Tibial artery (tissue), 4 donors: Measurements from ENCODE around the gene KIF26B.

Source experiments
- DNase-seq, 2 donors: peaks; one replicate each; pipeline ENCODE4 v3.0.0-alpha.2; 2019
- H3K27ac ChIP-seq, 2 donors: fragments of 200-600 bp; sonication (generic) in 1 of 2; 1 replicate in 1 of 2; 2 replicates in 1 of 2; pipeline ENCODE4 v1.5.1; 2018 to 2019; ENCODE audit warnings: mild to moderate bottlenecking in 1 of 2
- H3K27me3 ChIP-seq, 2 donors: fragments of 200-600 bp; sonication (generic) in 1 of 2; one replicate each; pipeline versions ENCODE4 v1.5.1 to v1.6.0; 2016 to 2019
- H3K36me3 ChIP-seq, 3 donors: fragments of 200-600 bp; sonication (generic) in 2 of 3; one replicate each; pipeline ENCODE4 v1.5.1; 2016 to 2019; ENCODE audit warnings: mild to moderate bottlenecking in 2 of 3
- H3K4me1 ChIP-seq, 4 donors: fragments of 200-600 bp; sonication (generic) in 2 of 4; 1 replicate in 3 of 4; 2 replicates in 1 of 4; pipeline ENCODE4 v1.5.1; 2016 to 2019
- H3K4me3 ChIP-seq, 2 donors: fragments of 200-600 bp; sonication (generic) in 1 of 2; 1 replicate in 1 of 2; 2 replicates in 1 of 2; pipeline ENCODE4 v1.5.1; 2018 to 2019; ENCODE audit warnings: mild to moderate bottlenecking in 2 of 2
- H3K9me3 ChIP-seq, 3 donors: fragments of 200-600 bp; sonication (generic) in 1 of 3; one replicate each; pipeline ENCODE4 v1.5.1; 2016 to 2019
- CTCF ChIP-seq, 2 experiments: fragments of 200-600 bp in 1 of 2; fragments of 450-650 bp in 1 of 2; IDR thresholded peaks; one replicate each; pipeline ENCODE4 v1.5.1; 2017 to 2019; ENCODE audit warnings: antibody characterized with exemption in 2 of 2, mild to moderate bottlenecking in 1 of 2, moderate library complexity in 1 of 2
- intact Hi-C: fragments of 100-400 bp; cut with DNase I; formaldehyde crosslinking; loops from one replicate; pipeline ENCODE4 v1.15.0; 2023; ENCODE audit warnings: low total_unique reads

Gene KIF26B

GRCh38 chr1:245205396-245205795, 50.6 kb downstream of the KIF26B start:
- Histone ChIP-seq H3K4me1 (no peaks in the 10 kb centered on the region), H3K36me3 (no peaks in the 10 kb centered on the region), H3K4me3 (no peak overlapping the region), H3K27ac (no peak overlapping the region), H3K9me3 (peaks cover 0 to 22% (median 18%) of the 10 kb centered on the region in 3 donors), H3K27me3 (no peaks in the 10 kb centered on the region)
- no peak for DNase-seq
- intact Hi-C loops = no loop called here
- TF ChIP-seq CTCF (IDR thresholded peaks at IDR 0.05) = no peak

GRCh38 chr1:245205864-245206263, 51.1 kb downstream of the KIF26B start:
- Histone ChIP-seq H3K9me3 (peaks cover 0 to 22% (median 18%) of the 10 kb centered on the region in 3 donors), H3K27me3 (no peaks in the 10 kb centered on the region), H3K36me3 (no peaks in the 10 kb centered on the region), H3K4me3 (no peak overlapping the region), H3K27ac (no peak overlapping the region), H3K4me1 (no peaks in the 10 kb centered on the region)
- intact Hi-C loops = no loop called here
- TF ChIP-seq CTCF (IDR thresholded peaks at IDR 0.05) = no peak
- no peak for DNase-seq

GRCh38 chr1:245207056-245207638, 52.4 kb downstream of the KIF26B start:
- peaks cover 0 to 22% (median 18%) of the 10 kb centered on the region in 3 donors for H3K9me3 ChIP-seq
- TF ChIP-seq CTCF (IDR thresholded peaks at IDR 0.05) = no peak
- no peak for DNase-seq
- intact Hi-C loops = no loop called here
- H3K4me1 ChIP-seq = no peaks in the 10 kb centered on the region
- H3K4me3 ChIP-seq = no peak overlapping the region
- H3K27me3 ChIP-seq = no peaks in the 10 kb centered on the region
- H3K36me3 ChIP-seq = no peaks in the 10 kb centered on the region
- H3K27ac ChIP-seq = no peak overlapping the region

DNA sequence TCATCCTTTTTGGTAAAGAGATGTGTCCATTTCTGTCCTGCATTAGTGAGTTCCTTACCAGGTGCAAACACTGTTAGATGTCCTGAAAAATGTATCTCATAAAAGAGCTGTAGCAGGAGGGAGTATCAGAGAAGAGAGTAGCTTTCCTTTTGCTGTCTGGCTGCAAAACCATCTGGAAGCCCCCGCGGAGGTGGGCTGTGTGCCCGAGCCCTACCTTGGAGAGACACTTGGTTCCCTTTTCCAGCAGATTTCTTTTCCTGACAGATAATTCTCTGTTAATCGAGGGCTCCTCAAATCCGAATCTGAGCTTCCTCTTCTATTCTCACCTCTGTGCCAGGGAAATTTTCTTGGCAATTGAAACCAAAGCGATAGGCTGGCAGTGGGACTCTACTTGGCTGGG, 53.0 kb downstream of the KIF26B start:
- H3K4me3 ChIP-seq = no peak overlapping the region
- peaks cover 0 to 22% (median 18%) of the 10 kb centered on the region in 3 donors for H3K9me3 ChIP-seq
- DNase-seq = no peak
- no peaks in the 10 kb centered on the region for H3K4me1 ChIP-seq
- no peaks in the 10 kb centered on the region for H3K27me3 ChIP-seq
- TF ChIP-seq CTCF (IDR thresholded peaks at IDR 0.05) = no peak
- H3K27ac ChIP-seq = no peak overlapping the region
- intact Hi-C loops = no loop called here
- H3K36me3 ChIP-seq = no peaks in the 10 kb centered on the region

DNA sequence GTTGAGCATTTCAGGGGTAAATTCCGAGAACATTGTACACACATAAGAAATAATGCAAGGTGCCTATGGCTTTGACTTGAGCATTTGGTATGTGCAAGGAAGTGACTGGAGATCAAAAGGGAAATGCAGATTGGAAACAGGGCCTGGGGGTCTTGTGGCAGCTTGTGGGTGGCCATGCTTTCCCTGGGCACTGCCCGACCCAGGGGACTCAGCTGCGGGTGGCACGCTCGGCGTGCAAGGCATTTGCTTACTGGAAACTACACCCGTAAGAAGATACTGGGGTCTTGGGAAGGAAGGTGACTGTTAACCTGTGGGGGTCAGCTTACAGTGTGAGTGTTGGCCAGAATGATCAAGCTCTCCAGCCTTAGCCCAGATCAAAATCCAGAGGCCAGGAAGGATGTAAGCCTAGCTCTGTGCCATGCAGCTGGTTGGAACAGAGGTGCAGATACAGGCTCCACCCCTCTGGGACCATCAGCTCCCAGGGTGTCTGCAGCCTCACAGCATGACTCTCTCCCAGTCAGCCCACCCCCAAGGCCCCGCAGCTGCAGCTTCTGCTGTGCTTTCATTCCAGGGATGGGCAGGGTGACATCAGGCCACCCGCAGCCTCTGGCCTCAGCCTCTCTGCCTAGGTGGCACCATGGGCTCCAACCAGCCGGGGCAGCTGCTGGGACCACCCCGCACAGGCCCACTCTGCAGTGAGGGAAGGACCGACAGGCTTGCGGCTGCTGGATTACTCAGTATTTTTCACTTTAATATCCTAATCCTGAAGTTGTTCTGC, 55.1 kb downstream of the KIF26B start:
- Histone ChIP-seq H3K36me3 (no peaks in the 10 kb centered on the region), H3K4me1 (no peaks in the 10 kb centered on the region), H3K27me3 (no peaks in the 10 kb centered on the region), H3K27ac (no peak overlapping the region), H3K9me3 (peaks cover 0 to 22% (median 18%) of the 10 kb centered on the region in 3 donors), H3K4me3 (no peak overlapping the region)
- intact Hi-C loops = no loop called here
- DNase-seq = no peak
- TF ChIP-seq CTCF (IDR thresholded peaks at IDR 0.05) = no peak
